Ovary (tissue), 10 donors: ENCODE data around the gene PCDHGA1. TPM values are rescaled to one million over a fixed set of nuclear protein-coding genes. Genes with fewer than 3 reads are reported as not detected.

Experiments used
- DNase-seq, 5 donors: peaks; one replicate each; pipeline ENCODE4 v3.0.0-alpha.2; 2019 to 2020
- H3K27ac ChIP-seq, 2 donors: fragments of 200-600 bp; one replicate each; pipeline versions ENCODE4 v1.5.1 to v1.8.0; 2019 to 2022
- H3K27me3 ChIP-seq: fragments of 200-600 bp; one replicate; pipeline ENCODE4 v1.8.0; 2022
- H3K36me3 ChIP-seq: fragments of 200-600 bp; sonication (generic); one replicate; pipeline ENCODE4 v1.5.1; 2019
- H3K4me1 ChIP-seq: one replicate; pipeline ENCODE4 v1.8.1; 2013; ENCODE audit warnings: mild to moderate bottlenecking, moderate library complexity; ENCODE audit not compliant: insufficient read depth
- H3K4me3 ChIP-seq: fragments of 200-600 bp; sonication (generic); one replicate; pipeline ENCODE4 v1.5.1; 2017
- H3K9me3 ChIP-seq, 2 donors: fragments of 200-600 bp in 1 of 2; sonication (generic) in 1 of 2; one replicate each; pipeline versions ENCODE4 v1.5.1 to v1.8.1; 2013 to 2019; ENCODE audit warnings: mild to moderate bottlenecking in 1 of 2, moderate library complexity in 1 of 2
- EP300 ChIP-seq: sonication (generic); formaldehyde crosslinking; IDR thresholded peaks from one replicate; pipeline ENCODE4 v1.6.1; 2017; ENCODE audit warnings: antibody characterized with exemption
- POLR2A ChIP-seq: fragments of 450-650 bp; IDR thresholded peaks from one replicate; pipeline ENCODE4 v1.6.1; 2017; ENCODE audit warnings: antibody characterized with exemption, mild to moderate bottlenecking, moderate library complexity
- WGBS, 3 donors: extraction: QIAGEN DNeasy Blood & Tissue Kit in 1 of 3; methylation state at CpG; one replicate each; pipeline versions ENCODE4 v1.1.5 to v1.1.7; 2013 to 2017; 5-methylcytosine and 5-hydroxymethylcytosine counted together
- intact Hi-C, 4 donors: fragments of 100-400 bp; cut with DNase I; formaldehyde crosslinking; loops; one replicate each; pipeline versions ENCODE4 v1.11.0 to v1.15.1; 2022 to 2023
- long read RNA-seq, 3 donors: library from polyadenylated mRNA in 2 of 3; unstranded in 2 of 3; transcript quantifications; one replicate each; pipeline ENCODE4 v2.0.0 and lab custom pipeline, GENCODE V29; 2021 to 2026
- polyA plus RNA-seq, 2 donors: library from polyadenylated mRNA; stranded (reverse); fragments of 200-250 nt in 1 of 2; fragments of 350-450 nt in 1 of 2; fragmentation: Illumina TruSeq in 1 of 2; extraction: RNeasy Lipid Tissue Mini Kit (QIAGEN cat#74804) in 1 of 2; gene quantifications; one replicate each; pipeline ENCODE4 v1.2.3, GENCODE V29; 2013 to 2014
- total RNA-seq, 7 donors: library from RNA; depleted of rRNA in 2 of 7; stranded (reverse); fragments of >200 nt in 2 of 7; fragmentation: NEBNext Ultra II Directional in 3 of 7; extraction: Animal tissue kit (Norgen Biotek cat#: 25700) in 3 of 7; gene quantifications; one replicate each; pipeline versions ENCODE4 v1.1.0 to v1.2.4, GENCODE V29; 2016 to 2023
- TF ChIP-seq, protein P1 (sequence below), 3 donors: fragments of 450-650 bp in 2 of 3; fragments of 200-600 bp in 1 of 3; IDR thresholded peaks; one replicate each; pipeline versions ENCODE4 v1.5.1 to v1.8.0; 2016 to 2022; ENCODE audit warnings: antibody characterized with exemption in 3 of 3, mild to moderate bottlenecking in 1 of 3
- donor health status: DM: no; HTN: no; CAD: no; lungs with moderate emphysema.
- donor health status: DM: no; HTN: no; CAD: no.
- donor health status: Bipolar disorder and iron deficiency.
- donor health status: DM: yes; HTN: yes; CAD: no.
- donor health status: DM: no; HTN: no; CAD: no.
- donor health status: DM: yes; HTN: yes; CAD: no.

Gene PCDHGA1
- 1 to 10 TPM in 3 of 7 donors, under 1 TPM in 4; 0.72 to 2.8 (median 1.00) TPM for total RNA-seq
- polyA plus RNA-seq, result under 1 TPM; 0.29 to 0.90 TPM
- long read RNA-seq, donor 1, full-length matches to known transcripts, result 2 of 2 reads
- long read RNA-seq, donor 1, partial matches to known transcripts, result 0 of 2 reads
- long read RNA-seq, donor 1, other reads (novel, unspliced or antisense), result 0 of 2 reads
- long read RNA-seq, donor 2, full-length matches to known transcripts, result 4 of 4 reads
- long read RNA-seq, donor 2, partial matches to known transcripts, result 0 of 4 reads
- long read RNA-seq, donor 2, other reads (novel, unspliced or antisense), result 0 of 4 reads
- long read RNA-seq, donor 3, result 0 reads

DNA sequence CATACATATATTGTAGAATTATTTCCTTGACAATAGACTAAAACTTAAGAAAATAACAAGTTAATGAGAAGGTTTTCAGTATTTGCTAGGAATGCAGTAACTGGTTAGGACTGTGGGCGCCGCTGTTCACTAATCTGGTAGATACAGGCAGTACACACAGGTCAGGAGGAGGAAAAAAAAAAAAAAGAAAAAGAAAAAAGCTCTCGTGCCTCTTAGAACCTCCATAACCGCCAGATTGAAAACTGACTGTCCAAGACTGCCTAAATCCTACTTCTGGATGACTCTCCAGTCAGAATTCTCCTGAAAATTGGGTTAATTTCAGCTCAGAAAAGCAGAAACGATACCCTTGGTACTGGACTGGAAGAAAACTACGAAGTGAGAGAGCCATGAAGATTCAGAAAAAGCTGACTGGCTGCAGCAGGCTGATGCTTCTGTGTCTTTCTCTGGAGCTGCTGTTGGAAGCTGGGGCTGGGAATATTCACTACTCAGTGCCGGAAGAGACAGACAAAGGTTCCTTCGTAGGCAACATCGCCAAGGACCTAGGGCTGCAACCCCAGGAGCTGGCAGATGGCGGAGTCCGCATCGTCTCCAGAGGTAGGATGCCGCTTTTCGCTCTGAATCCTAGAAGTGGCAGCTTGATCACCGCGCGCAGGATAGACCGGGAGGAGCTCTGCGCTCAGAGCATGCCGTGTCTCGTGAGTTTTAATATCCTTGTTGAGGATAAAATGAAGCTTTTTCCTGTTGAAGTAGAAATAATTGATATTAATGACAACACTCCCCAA lies at the start of gene PCDHGA1:
Gene PCDHGA1, plus strand, starts transcription at position 216 of the 782 bp plus-strand sequence.
- Histone ChIP-seq H3K4me1 (no peaks in the 10 kb centered on the region), H3K27ac (no peak within 1 kb of the TSS), H3K9me3 (peaks cover 0 to 48% of the 10 kb centered on the region in 2 donors), H3K4me3 (no peak within 1 kb of the TSS), H3K36me3 (no peaks in the 10 kb centered on the region), H3K27me3 (no peaks in the 10 kb centered on the region)
- TF ChIP-seq, protein P1, sequence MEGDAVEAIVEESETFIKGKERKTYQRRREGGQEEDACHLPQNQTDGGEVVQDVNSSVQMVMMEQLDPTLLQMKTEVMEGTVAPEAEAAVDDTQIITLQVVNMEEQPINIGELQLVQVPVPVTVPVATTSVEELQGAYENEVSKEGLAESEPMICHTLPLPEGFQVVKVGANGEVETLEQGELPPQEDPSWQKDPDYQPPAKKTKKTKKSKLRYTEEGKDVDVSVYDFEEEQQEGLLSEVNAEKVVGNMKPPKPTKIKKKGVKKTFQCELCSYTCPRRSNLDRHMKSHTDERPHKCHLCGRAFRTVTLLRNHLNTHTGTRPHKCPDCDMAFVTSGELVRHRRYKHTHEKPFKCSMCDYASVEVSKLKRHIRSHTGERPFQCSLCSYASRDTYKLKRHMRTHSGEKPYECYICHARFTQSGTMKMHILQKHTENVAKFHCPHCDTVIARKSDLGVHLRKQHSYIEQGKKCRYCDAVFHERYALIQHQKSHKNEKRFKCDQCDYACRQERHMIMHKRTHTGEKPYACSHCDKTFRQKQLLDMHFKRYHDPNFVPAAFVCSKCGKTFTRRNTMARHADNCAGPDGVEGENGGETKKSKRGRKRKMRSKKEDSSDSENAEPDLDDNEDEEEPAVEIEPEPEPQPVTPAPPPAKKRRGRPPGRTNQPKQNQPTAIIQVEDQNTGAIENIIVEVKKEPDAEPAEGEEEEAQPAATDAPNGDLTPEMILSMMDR (IDR thresholded peaks at IDR 0.05), result no peak
- TF ChIP-seq EP300, result no peak
- TF ChIP-seq POLR2A, result no peak
- DNase-seq, result no peak
- WGBS, 3 donors, result 17 to 26% (median 23%) methylated on average over 21 of the region's 21 CpGs
- intact Hi-C loops, result no loop called here

DNA sequence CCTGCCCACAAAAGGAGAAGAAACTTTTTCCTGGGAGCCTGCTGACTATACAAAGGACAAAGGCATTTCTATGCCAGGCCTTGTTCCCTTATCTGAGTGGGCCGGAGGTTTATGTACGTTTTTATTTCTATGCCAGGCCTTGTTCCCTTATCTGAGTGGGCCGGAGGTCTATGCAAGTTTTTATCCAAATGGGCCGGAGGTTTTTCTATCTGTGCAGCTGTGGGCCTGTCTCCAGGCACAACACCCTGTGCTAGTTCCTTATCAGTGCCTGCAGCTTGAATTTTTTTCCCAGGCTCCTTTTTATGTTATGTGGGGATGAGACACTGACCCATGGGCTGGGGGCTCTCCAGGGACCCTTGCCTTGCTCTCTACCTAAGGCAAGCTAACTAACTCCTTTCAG lies 31.9 kb upstream of the PCDHGA1 start:
- intact Hi-C loops, result no loop called here
- Histone ChIP-seq H3K27me3 (no peaks in the 10 kb centered on the region), H3K36me3 (no peaks in the 10 kb centered on the region), H3K4me3 (no peak overlapping the region), H3K4me1 (no peaks in the 10 kb centered on the region), H3K27ac (no peak overlapping the region), H3K9me3 (peaks cover 0 to 21% of the 10 kb centered on the region in 2 donors)
- DNase-seq, result no peak
- 75 to 88% (median 77%) methylated on average over 4 of the region's 4 CpGs for WGBS, 3 donors
- no peak for TF ChIP-seq EP300
- TF ChIP-seq, protein P1 (IDR thresholded peaks at IDR 0.05), result no peak
- TF ChIP-seq POLR2A, result no peak

DNA sequence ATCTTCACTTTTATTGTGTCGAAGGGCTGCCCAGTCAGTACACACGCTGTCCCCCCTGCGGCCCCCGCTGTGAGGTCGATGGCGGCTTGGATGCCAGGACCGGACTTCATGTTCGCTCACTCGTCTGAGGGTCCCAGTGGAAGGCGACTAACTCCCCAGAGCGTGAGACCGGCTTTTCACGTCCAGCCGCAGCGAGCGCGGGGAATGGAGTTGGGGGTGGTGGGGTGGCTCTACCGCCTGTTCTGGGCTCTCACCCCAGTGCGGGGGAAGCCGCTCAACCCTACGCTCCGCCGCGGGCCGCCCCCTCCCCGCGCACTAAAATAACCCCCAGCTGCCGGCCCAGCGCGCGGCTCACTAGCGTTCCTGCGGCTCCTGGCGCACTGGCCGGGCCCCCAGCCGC lies 26.6 kb upstream of the PCDHGA1 start, which contains the start of gene SLC25A2:
Gene SLC25A2, minus strand, starts transcription at position 294 of the 400 bp plus-strand sequence. Its CDS starts 184 bp downstream, at position 110.
- Histone ChIP-seq H3K27me3 (no peaks in the 10 kb centered on the region), H3K4me3 (no peak within 1 kb of the TSS), H3K36me3 (no peaks in the 10 kb centered on the region), H3K4me1 (no peaks in the 10 kb centered on the region), H3K9me3 (peaks cover 0 to 33% of the 10 kb centered on the region in 2 donors), H3K27ac (no peak within 1 kb of the TSS)
- WGBS, 3 donors, result 28 to 48% (median 38%) methylated on average over 25 to 36 of the region's 36 CpGs
- no peak for DNase-seq
- TF ChIP-seq, protein P1 (IDR thresholded peaks at IDR 0.05), result no peak
- TF ChIP-seq POLR2A, result no peak
- no peak for TF ChIP-seq EP300
- intact Hi-C loops, result no loop called here

DNA sequence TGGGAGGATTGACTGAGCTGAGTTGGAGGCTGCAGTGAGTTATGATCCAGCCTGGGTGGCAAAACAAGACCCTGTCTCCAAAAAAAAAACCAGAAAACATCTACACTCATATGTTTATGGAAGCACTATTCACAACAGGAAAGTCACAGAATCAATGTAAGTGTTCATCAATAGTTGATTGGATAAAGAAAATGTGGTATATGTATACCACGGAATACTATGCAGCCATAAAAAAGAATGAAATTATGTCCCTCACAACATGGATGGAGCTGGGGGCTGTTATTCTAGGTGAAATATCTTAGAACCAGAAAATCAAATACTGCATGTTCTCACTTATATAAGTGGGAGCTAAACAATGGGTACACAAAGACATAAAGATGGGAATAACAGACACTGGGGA lies 23.7 kb upstream of the PCDHGA1 start:
- WGBS, 3 donors, result 94 to 98% (median 96%) methylated on average over 1 of the region's 1 CpG
- no peak overlapping the region for H3K27ac ChIP-seq
- no peak for TF ChIP-seq POLR2A
- H3K36me3 ChIP-seq, result no peaks in the 10 kb centered on the region
- no peaks in the 10 kb centered on the region for H3K27me3 ChIP-seq
- no peak overlapping the region for H3K4me3 ChIP-seq
- peaks cover 0 to 31% of the 10 kb centered on the region in 2 donors for H3K9me3 ChIP-seq
- no peaks in the 10 kb centered on the region for H3K4me1 ChIP-seq
- intact Hi-C loops, result no loop called here
- no peak for DNase-seq
